H1 (cell line): ENCODE results near the gene DEDD. TPM values are rescaled to one million over a fixed set of nuclear protein-coding genes. Genes with fewer than 3 reads are reported as not detected.

Experiments used
- CTCF ChIA-PET: fragments of 300-600 bp; sonication (Branson Sonifier 250); formaldehyde crosslinking; loops from one replicate; lab custom pipeline; 2021; ENCODE audit not compliant: partially characterized antibody; lab: Charles Lee
- POLR2A ChIA-PET: fragments of 300-600 bp; sonication (Branson Sonifier 250); formaldehyde crosslinking; loops from one replicate; lab custom pipeline; 2021; ENCODE audit warnings: inconsistent platforms; ENCODE audit not compliant: partially characterized antibody; lab: Charles Lee
- DNase-seq, 2 experiments: peaks; one replicate each; pipeline versions ENCODE4 v3.0.0 to v3.0.0-alpha.2; 2010 to 2022; ENCODE audit warnings: low spot score in 2 of 2, low read depth in 1 of 2, mixed read lengths in 1 of 2
- FAIRE-seq: peaks from 2 replicates; lab custom pipeline; 2011; peaks lifted over from hg19 to GRCh38; lab: Jason Lieb, UNC
- H2AFZ ChIP-seq: 2 replicates; pipeline ENCODE4 v1.8.1; 2012; ENCODE audit warnings: low read length, inconsistent platforms
- H2AK5ac ChIP-seq: 2 replicates; pipeline ENCODE4 v1.6.1; 2013; ENCODE audit warnings: low read depth, low read length
- H2BK120ac ChIP-seq: replicated peaks from 2 replicates; pipeline ENCODE3; 2013; ENCODE audit warnings: low read depth, low read length, inconsistent platforms
- H2BK12ac ChIP-seq: 2 replicates; pipeline ENCODE4 v1.6.1; 2013; ENCODE audit warnings: low read depth, low read length
- H2BK15ac ChIP-seq: 2 replicates; pipeline ENCODE4 v1.6.1; 2013; ENCODE audit warnings: low read length
- H2BK20ac ChIP-seq: 2 replicates; pipeline ENCODE4 v1.6.1; 2013; ENCODE audit warnings: low read length
- H2BK5ac ChIP-seq: 2 replicates; pipeline ENCODE4 v1.6.1; 2013; ENCODE audit warnings: low read depth, low read length
- H3K14ac ChIP-seq: 2 replicates; pipeline ENCODE4 v1.6.1; 2013; ENCODE audit warnings: inconsistent platforms; ENCODE audit not compliant: insufficient read length
- H3K18ac ChIP-seq: 2 replicates; pipeline ENCODE4 v1.6.1; 2013; ENCODE audit warnings: low read length; ENCODE audit errors: extremely low read depth
- H3K23ac ChIP-seq: 2 replicates; pipeline ENCODE4 v1.6.1; 2013; ENCODE audit warnings: inconsistent platforms; ENCODE audit not compliant: insufficient read length
- H3K23me2 ChIP-seq: 2 replicates; pipeline ENCODE4 v1.6.1; 2013; ENCODE audit warnings: low read depth, low read length
- H3K27ac ChIP-seq: 2 replicates; pipeline ENCODE4 v1.6.1; 2011; ENCODE audit warnings: low read depth, low read length, inconsistent platforms
- H3K27me3 ChIP-seq, 4 experiments: replicated peaks in 1 of 4; 1 replicate in 1 of 4; 2 replicates in 3 of 4; pipeline versions ENCODE4 v1.6.1 to v1.8.1; 2011 to 2013; ENCODE audit warnings: low read length in 3 of 4, mild to moderate bottlenecking in 3 of 4, inconsistent platforms in 2 of 4, mixed read lengths in 2 of 4, moderate library complexity in 1 of 4; ENCODE audit not compliant: control insufficient read depth in 3 of 4, insufficient read depth in 3 of 4; ENCODE audit errors: extremely low read depth in 1 of 4
- H3K36me3 ChIP-seq, 4 experiments: 2 replicates each; pipeline versions ENCODE4 v1.6.1 to v1.8.1; 2011 to 2013; ENCODE audit warnings: mild to moderate bottlenecking in 4 of 4, low read length in 3 of 4, moderate library complexity in 2 of 4, control low read depth in 1 of 4, inconsistent platforms in 1 of 4; ENCODE audit not compliant: insufficient read depth in 4 of 4, control insufficient read depth in 2 of 4
- H3K4ac ChIP-seq: replicated peaks from 2 replicates; pipeline ENCODE3; 2013; ENCODE audit warnings: low read length, low read depth, mixed read lengths, inconsistent platforms; ENCODE audit not compliant: insufficient read length
- H3K4me1 ChIP-seq, 4 experiments: replicated peaks in 1 of 4; 1 replicate in 1 of 4; 2 replicates in 3 of 4; pipeline versions ENCODE4 v1.6.1 to v1.8.1; 2011 to 2013; ENCODE audit warnings: low read length in 3 of 4, inconsistent platforms in 2 of 4, mixed read lengths in 1 of 4; ENCODE audit not compliant: insufficient read depth in 4 of 4, control insufficient read depth in 3 of 4
- H3K4me2 ChIP-seq, 2 experiments: 2 replicates each; pipeline versions ENCODE4 v1.6.1 to v1.8.1; 2011 to 2013; ENCODE audit warnings: low read depth in 2 of 2, low read length in 2 of 2, control low read depth in 1 of 2, inconsistent platforms in 1 of 2, mild to moderate bottlenecking in 1 of 2; ENCODE audit not compliant: insufficient read depth in 1 of 2
- H3K4me3 ChIP-seq, 4 experiments: fragments of 200-600, 300-600 bp in 1 of 4; sonication (generic), shearing (Covaris generic), sonication (Bioruptor Twin) in 1 of 4; 2 replicates each; pipeline versions ENCODE4 v1.5.1 to v1.8.1; 2011 to 2016; ENCODE audit warnings: low read length in 4 of 4, low read depth in 3 of 4, control low read depth in 2 of 4, inconsistent platforms in 2 of 4, mild to moderate bottlenecking in 2 of 4, mixed read lengths in 1 of 4, moderate library complexity in 1 of 4; ENCODE audit not compliant: insufficient read depth in 2 of 4; ENCODE audit errors: extremely low read depth in 1 of 4
- H3K56ac ChIP-seq: replicated peaks from 2 replicates; pipeline ENCODE3; 2013; ENCODE audit warnings: low read depth, mild to moderate bottlenecking, mixed read lengths, low read length, inconsistent platforms; ENCODE audit not compliant: insufficient read length
- H3K79me1 ChIP-seq: 2 replicates; pipeline ENCODE4 v1.6.1; 2013; ENCODE audit warnings: low read depth, low read length, control low read depth
- H3K79me2 ChIP-seq, 2 experiments: 2 replicates each; pipeline versions ENCODE4 v1.6.1 to v1.8.1; 2012 to 2013; ENCODE audit warnings: low read length in 2 of 2, mild to moderate bottlenecking in 2 of 2, inconsistent platforms in 1 of 2; ENCODE audit not compliant: insufficient read depth in 2 of 2, control insufficient read depth in 1 of 2
- H3K9ac ChIP-seq, 4 experiments: replicated peaks in 1 of 4; 1 replicate in 1 of 4; 2 replicates in 3 of 4; pipeline versions ENCODE4 v1.6.1 to v1.8.1; 2011 to 2013; ENCODE audit warnings: low read depth in 3 of 4, low read length in 3 of 4, control low read depth in 2 of 4, mild to moderate bottlenecking in 2 of 4, moderate library complexity in 2 of 4, inconsistent platforms in 1 of 4; ENCODE audit errors: extremely low read depth in 1 of 4
- H3K9me3 ChIP-seq, 2 experiments: 2 replicates each; pipeline versions ENCODE4 v1.6.1 to v1.8.1; 2012 to 2013; ENCODE audit warnings: mild to moderate bottlenecking in 2 of 2, moderate library complexity in 2 of 2, control low read depth in 1 of 2, inconsistent platforms in 1 of 2, low read depth in 1 of 2, low read length in 1 of 2, mixed read lengths in 1 of 2; ENCODE audit not compliant: insufficient read depth in 2 of 2
- H4K20me1 ChIP-seq, 2 experiments: replicated peaks in 1 of 2; 2 replicates each; pipeline versions ENCODE3 to v1.8.1; 2011 to 2013; ENCODE audit warnings: inconsistent platforms in 2 of 2, low read length in 2 of 2, mild to moderate bottlenecking in 1 of 2; ENCODE audit not compliant: insufficient read depth in 2 of 2, control insufficient read depth in 1 of 2
- H4K5ac ChIP-seq: 2 replicates; pipeline ENCODE4 v1.6.1; 2013; ENCODE audit warnings: low read length, low read depth, mixed read lengths, inconsistent platforms; ENCODE audit not compliant: insufficient read length
- H4K8ac ChIP-seq: 2 replicates; pipeline ENCODE4 v1.8.0; 2013; ENCODE audit warnings: mild to moderate bottlenecking, moderate library complexity, low read length, inconsistent platforms; ENCODE audit not compliant: insufficient read depth; ENCODE audit errors: extremely low read depth
- H4K91ac ChIP-seq: replicated peaks from 2 replicates; pipeline ENCODE3; 2013; ENCODE audit warnings: low read length, mixed read lengths, inconsistent platforms; ENCODE audit not compliant: insufficient read length
- EZH2 ChIP-seq: fragments of 200-600 bp; sonication (generic); IDR thresholded peaks from 2 replicates; pipeline ENCODE4 v1.7.1; 2012; ENCODE audit warnings: low read depth, mild to moderate bottlenecking, moderate library complexity, low read length, inconsistent platforms; ENCODE audit not compliant: severe bottlenecking
- GABPA ChIP-seq: IDR thresholded peaks from 2 replicates; pipeline ENCODE4 v1.6.1; 2011; ENCODE audit warnings: mild to moderate bottlenecking, low read length, moderate library complexity, borderline replicate concordance; ENCODE audit not compliant: insufficient read depth
- KDM4A ChIP-seq: IDR thresholded peaks from one replicate; pipeline ENCODE4 v1.7.1; 2012; ENCODE audit warnings: low read depth, mild to moderate bottlenecking, moderate library complexity, low read length, inconsistent platforms; ENCODE audit not compliant: severe bottlenecking
- PHF8 ChIP-seq: fragments of 200-600 bp; sonication (generic); conservative IDR thresholded peaks from 2 replicates; pipeline ENCODE4 v1.7.1; 2012; ENCODE audit warnings: low read depth, mild to moderate bottlenecking, inconsistent platforms, low read length, moderate library complexity
- SIRT6 ChIP-seq: IDR thresholded peaks from one replicate; pipeline ENCODE4 v1.7.1; 2012; ENCODE audit warnings: low read length, inconsistent platforms
- SIX5 ChIP-seq: IDR thresholded peaks from 2 replicates; pipeline ENCODE4 v1.6.1; 2011; ENCODE audit warnings: mild to moderate bottlenecking, low read depth, low read length
- SP2 ChIP-seq: IDR thresholded peaks from 2 replicates; pipeline ENCODE4 v1.6.1; 2012; ENCODE audit warnings: mild to moderate bottlenecking, low read length, inconsistent platforms
- SP4 ChIP-seq: IDR thresholded peaks from 2 replicates; pipeline ENCODE4 v1.6.1; 2012; ENCODE audit warnings: low read length, inconsistent platforms
- SUZ12 ChIP-seq: fragments of 200-600 bp; sonication (generic); IDR thresholded peaks from 2 replicates; pipeline ENCODE4 v1.6.1; 2012; ENCODE audit warnings: mild to moderate bottlenecking, inconsistent platforms, low read length, moderate library complexity, mixed read lengths
- TCF12 ChIP-seq: IDR thresholded peaks from 2 replicates; pipeline ENCODE4 v1.6.1; 2011; ENCODE audit warnings: low read depth, mild to moderate bottlenecking, low read length
- WGBS, 2 experiments: shearing (Covaris generic) in 1 of 2; methylation state at CpG; one replicate each; pipeline versions ENCODE4 v1.1.6 to v1.1.7; 2013 to 2015; ENCODE audit warnings: low lambda C conversion rate in 2 of 2, mixed read lengths in 2 of 2, inconsistent platforms in 1 of 2, low coverage in 1 of 2, missing lambda C conversion rate in 1 of 2; ENCODE audit not compliant: insufficient replicate concordance in 2 of 2, insufficient coverage in 1 of 2, insufficient read length in 1 of 2; ENCODE audit errors: extremely low coverage in 1 of 2, missing lambda C conversion rate in 1 of 2; 5-methylcytosine and 5-hydroxymethylcytosine counted together
- polyA plus RNA-seq, 7 experiments: library from polyadenylated mRNA; depleted of rRNA in 3 of 7; stranded (reverse) in 5 of 7; unstranded in 2 of 7; fragments of >200 nt in 5 of 7; fragments of 200-250 nt in 2 of 7; gene quantifications; 1 replicate in 5 of 7; 2 replicates in 1 of 7; 4 replicates in 1 of 7; pipeline versions ENCODE4 v1.2.1 to v1.2.3, GENCODE V29; 2011 to 2013; ENCODE audit warnings: missing spikeins in 2 of 7, mixed read lengths in 2 of 7
- total RNA-seq: library from RNA; stranded (reverse); fragmentation: NEBNext Ultra II Directional; extraction: Animal tissue kit (Norgen Biotek cat#: 25700); gene quantifications from 2 replicates; pipeline ENCODE4 v1.2.1, GENCODE V29; 2021

Gene DEDD
- total and polyA plus RNA-seq, 2 of the 8 experiments (the other 6 are each of a cell fraction or from before 2014, with no cell fraction given): 42.6 to 55.9 TPM

DNA sequence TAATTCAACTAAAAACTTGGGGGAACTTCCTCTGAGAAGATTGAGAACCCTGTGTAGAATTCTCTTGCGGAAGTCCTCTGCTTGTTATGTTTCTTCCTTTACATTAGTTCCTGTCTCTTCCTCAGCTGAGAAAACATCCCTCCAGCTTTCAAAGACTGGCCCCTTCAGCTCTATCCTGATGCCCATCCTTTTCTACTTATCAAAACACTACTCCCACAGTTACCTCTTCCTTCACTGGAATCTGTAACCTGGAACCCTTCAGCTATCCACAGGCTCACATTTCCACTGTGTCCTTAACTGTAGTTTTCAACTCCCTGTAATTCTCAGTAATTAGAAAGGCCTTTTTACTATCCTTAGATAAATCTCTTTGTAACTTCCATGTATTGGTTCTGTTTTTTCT lies 6.0 kb upstream of the DEDD start:
- 81% methylated on average over 1 of the region's 1 CpG; no CpG with 5 or more reads in 1 of the 2 experiments for WGBS, 2 experiments
- no peak overlapping the region for H2BK5ac ChIP-seq
- no peak overlapping the region for H3K27ac ChIP-seq
- H3K56ac ChIP-seq: no peak overlapping the region
- H3K23ac ChIP-seq: no peak overlapping the region
- H4K91ac ChIP-seq: no peak overlapping the region
- peaks cover 0 to 10% of the 10 kb centered on the region in 2 experiments; a peak in 2 of 4 replicates for H3K79me2 ChIP-seq
- no peak overlapping the region for H3K4me3 ChIP-seq
- ChIA-PET CTCF (interaction anchor here (0.6 to 7.3 kb wide), 20 partner anchors 8 to 520 kb away, joined by 3 to 58 read pairs (median 4); partner anchors contain the start of genes ADAMTS4, ARHGAP30, ITLN2 and KLHDC9), POLR2A (interaction anchor here (0.7 to 9.6 kb wide), 4 partner anchors 11 to 62 kb away, joined by 3 to 130 read pairs (median 4); partner anchors contain the start of genes UFC1 and USP21)
- no peak overlapping the region for H2BK20ac ChIP-seq
- H3K9ac ChIP-seq: no peak overlapping the region
- no peaks in the 10 kb centered on the region for H3K9me3 ChIP-seq
- no peak overlapping the region for H2AK5ac ChIP-seq
- no peak overlapping the region for H2BK15ac ChIP-seq
- no peak overlapping the region for H3K18ac ChIP-seq
- no peaks in the 10 kb centered on the region; a peak in 1 of 8 replicates for H3K36me3 ChIP-seq
- no peak for TF ChIP-seq SUZ12
- TF ChIP-seq SP4: no peak
- no peak for TF ChIP-seq SIRT6
- TF ChIP-seq EZH2: no peak
- TF ChIP-seq GABPA: no peak
- no peak for TF ChIP-seq PHF8
- no peak for TF ChIP-seq SIX5
- TF ChIP-seq KDM4A: no peak
- no peak for TF ChIP-seq SP2
- TF ChIP-seq TCF12: no peak
- H3K14ac ChIP-seq: no peak overlapping the region
- H2AFZ ChIP-seq: no peak overlapping the region
- H4K5ac ChIP-seq: no peak overlapping the region
- no peak for FAIRE-seq
- H2BK12ac ChIP-seq: no peak overlapping the region
- DNase-seq: no peak
- H2BK120ac ChIP-seq: no peak overlapping the region
- H3K23me2 ChIP-seq: peaks cover 2% of the 10 kb centered on the region
- H3K4me1 ChIP-seq: no peaks in the 10 kb centered on the region
- H3K79me1 ChIP-seq: peaks cover 6% of the 10 kb centered on the region; the same call in 1 of the 2 replicates
- no peaks in the 10 kb centered on the region for H3K27me3 ChIP-seq
- H4K20me1 ChIP-seq: peaks cover 0 to 1% of the 10 kb centered on the region in 2 experiments
- H3K4ac ChIP-seq: no peak overlapping the region
- no peak overlapping the region for H3K4me2 ChIP-seq
- H4K8ac ChIP-seq: no peak overlapping the region
